Measurements from ENCODE around the gene PNMA8C.
A peak's percentile ranks its signal among the peaks of the same experiment; 100 is the strongest.
"Not testable (repeated sequence)": the region's sequence is repeated elsewhere in the genome, so short reads cannot be mapped to it uniquely, and the experiment has no call there.

PNMA8C gene

GRCh38 chr19:46410205-46411087, 18.3 kb downstream of the PNMA8C start:
- H3K27ac Mint-ChIP-seq: no peak overlapping the region
- H3K36me3 Mint-ChIP-seq (ENCODE audit: low read depth): no peaks in the 10 kb centered on the region
- no peak overlapping the region for H3K4me3 Mint-ChIP-seq
- H3K4me1 Mint-ChIP-seq (ENCODE audit: low read depth): peaks cover 2% of the 10 kb centered on the region
- no peaks in the 10 kb centered on the region for H3K9me3 Mint-ChIP-seq
- H3K27me3 Mint-ChIP-seq (ENCODE audit: low read depth): peaks cover 83% of the 10 kb centered on the region

- Mint-ChIP-seq H3K36me3 (ENCODE audit: low read depth) (no peaks in the 10 kb centered on the region), H3K27me3 (ENCODE audit: low read depth) (peaks cover 83% of the 10 kb centered on the region), H3K4me1 (ENCODE audit: low read depth) (peaks cover 3% of the 10 kb centered on the region), H3K27ac (no peak overlapping the region), H3K9me3 (no peaks in the 10 kb centered on the region), H3K4me3 (no peak overlapping the region)
These were observed 19.5 kb downstream of the PNMA8C start for GRCh38 chr19:46409191-46409590.

GRCh38 chr19:46408664-46409039, 20.1 kb downstream of the PNMA8C start:
- Mint-ChIP-seq H3K9me3 (no peaks in the 10 kb centered on the region), H3K4me3 (no peak overlapping the region), H3K36me3 (ENCODE audit: low read depth) (no peaks in the 10 kb centered on the region), H3K4me1 (ENCODE audit: low read depth) (peaks cover 5% of the 10 kb centered on the region), H3K27me3 (ENCODE audit: low read depth) (peaks cover 83% of the 10 kb centered on the region), H3K27ac (no peak overlapping the region)

GRCh38 chr19:46407856-46408663, 20.7 kb downstream of the PNMA8C start:
- Mint-ChIP-seq H3K27me3 (ENCODE audit: low read depth) (peaks cover 84% of the 10 kb centered on the region), H3K9me3 (no peaks in the 10 kb centered on the region), H3K27ac (no peak overlapping the region), H3K4me1 (ENCODE audit: low read depth) (peaks cover 5% of the 10 kb centered on the region), H3K4me3 (no peak overlapping the region), H3K36me3 (ENCODE audit: low read depth) (no peaks in the 10 kb centered on the region)

GRCh38 chr19:46406976-46407375, 21.8 kb downstream of the PNMA8C start:
- Mint-ChIP-seq H3K27me3 (ENCODE audit: low read depth) (peaks cover 83% of the 10 kb centered on the region), H3K4me1 (ENCODE audit: low read depth) (peaks cover 8% of the 10 kb centered on the region), H3K9me3 (no peaks in the 10 kb centered on the region), H3K4me3 (no peak overlapping the region), H3K36me3 (ENCODE audit: low read depth) (no peaks in the 10 kb centered on the region), H3K27ac (no peak overlapping the region)

- Mint-ChIP-seq H3K27me3 (ENCODE audit: low read depth) (peaks cover 79% of the 10 kb centered on the region), H3K4me1 (ENCODE audit: low read depth) (peaks cover 8% of the 10 kb centered on the region), H3K9me3 (no peaks in the 10 kb centered on the region), H3K27ac (no peak overlapping the region), H3K36me3 (ENCODE audit: low read depth) (no peaks in the 10 kb centered on the region), H3K4me3 (no peak overlapping the region)
These were observed 23.8 kb downstream of the PNMA8C start for GRCh38 chr19:46404753-46405468.

- Mint-ChIP-seq H3K27me3 (ENCODE audit: low read depth) (peaks cover 78% of the 10 kb centered on the region), H3K36me3 (ENCODE audit: low read depth) (no peaks in the 10 kb centered on the region), H3K27ac (no peak overlapping the region), H3K9me3 (no peaks in the 10 kb centered on the region), H3K4me1 (ENCODE audit: low read depth) (peaks cover 8% of the 10 kb centered on the region), H3K4me3 (peak overlapping the region; percentile 39)
These were observed 24.5 kb downstream of the PNMA8C start for GRCh38 chr19:46404055-46404752.

- peaks cover 67% of the 10 kb centered on the region for H3K27me3 Mint-ChIP-seq (ENCODE audit: low read depth)
- H3K4me3 Mint-ChIP-seq: no peak overlapping the region
- H3K36me3 Mint-ChIP-seq (ENCODE audit: low read depth): no peaks in the 10 kb centered on the region
- H3K9me3 Mint-ChIP-seq: no peaks in the 10 kb centered on the region
- H3K27ac Mint-ChIP-seq: no peak overlapping the region
- peaks cover 6% of the 10 kb centered on the region for H3K4me1 Mint-ChIP-seq (ENCODE audit: low read depth)
These were observed 26.0 kb downstream of the PNMA8C start for GRCh38 chr19:46402725-46403124.

- H3K27me3 Mint-ChIP-seq (ENCODE audit: low read depth): peaks cover 26% of the 10 kb centered on the region
- not testable (repeated sequence) for H3K27ac Mint-ChIP-seq; H3K36me3 Mint-ChIP-seq (ENCODE audit: low read depth); H3K9me3 Mint-ChIP-seq; H3K4me3 Mint-ChIP-seq; H3K4me1 Mint-ChIP-seq (ENCODE audit: low read depth)
These were observed 30.8 kb downstream of the PNMA8C start for GRCh38 chr19:46397801-46398479.

- no peak overlapping the region for H3K4me3 Mint-ChIP-seq
- H3K27me3 Mint-ChIP-seq (ENCODE audit: low read depth): peaks cover 8% of the 10 kb centered on the region
- no peak overlapping the region for H3K27ac Mint-ChIP-seq
- H3K36me3 Mint-ChIP-seq (ENCODE audit: low read depth): peaks cover 14% of the 10 kb centered on the region
- peaks cover 6% of the 10 kb centered on the region for H3K4me1 Mint-ChIP-seq (ENCODE audit: low read depth)
- H3K9me3 Mint-ChIP-seq: peaks cover 4% of the 10 kb centered on the region
These were observed 34.3 kb downstream of the PNMA8C start for GRCh38 chr19:46394402-46394797.

- H3K4me3 Mint-ChIP-seq: no peak overlapping the region
- H3K27me3 Mint-ChIP-seq (ENCODE audit: low read depth): peaks cover 4% of the 10 kb centered on the region
- peaks cover 6% of the 10 kb centered on the region for H3K4me1 Mint-ChIP-seq (ENCODE audit: low read depth)
- H3K36me3 Mint-ChIP-seq (ENCODE audit: low read depth): peaks cover 20% of the 10 kb centered on the region
- H3K27ac Mint-ChIP-seq: no peak overlapping the region
- H3K9me3 Mint-ChIP-seq: peaks cover 6% of the 10 kb centered on the region
These were observed 35.0 kb downstream of the PNMA8C start for GRCh38 chr19:46393456-46394401.

GRCh38 chr19:46392837-46393236, 35.9 kb downstream of the PNMA8C start:
- Mint-ChIP-seq H3K27ac (no peak overlapping the region), H3K9me3 (peaks cover 6% of the 10 kb centered on the region), H3K4me1 (ENCODE audit: low read depth) (peaks cover 6% of the 10 kb centered on the region), H3K4me3 (no peak overlapping the region), H3K27me3 (ENCODE audit: low read depth) (peaks cover 4% of the 10 kb centered on the region), H3K36me3 (ENCODE audit: low read depth) (peaks cover 27% of the 10 kb centered on the region)
